SJCRH30 (cell line): ENCODE measurements around the gene HOXC13. TPM values are rescaled to one million over a fixed set of nuclear protein-coding genes. Genes with fewer than 3 reads are reported as not detected.

Source experiments
- DNase-seq, 2 experiments: peaks; one replicate each; pipeline ENCODE4 v3.0.0-alpha.2; 2015 to 2020
- H3K27ac ChIP-seq: fragments of 250-450 bp; sonication (Bioruptor Pico); 2 replicates; pipeline ENCODE4 v1.5.1; 2020; ENCODE audit warnings: mild to moderate bottlenecking, moderate library complexity
- H3K27me3 ChIP-seq: fragments of 250-450 bp; sonication (Bioruptor Pico); 2 replicates; pipeline ENCODE4 v1.5.1; 2020; ENCODE audit warnings: mild to moderate bottlenecking, moderate library complexity
- H3K36me3 ChIP-seq: fragments of 250-450 bp; sonication (Bioruptor Pico); 2 replicates; pipeline ENCODE4 v1.5.1; 2020; ENCODE audit warnings: mild to moderate bottlenecking, moderate library complexity
- H3K4me1 ChIP-seq: fragments of 250-450 bp; sonication (Bioruptor Pico); 2 replicates; pipeline ENCODE4 v1.5.1; 2020; ENCODE audit warnings: mild to moderate bottlenecking, moderate library complexity
- H3K4me3 ChIP-seq: fragments of 250-450 bp; sonication (Bioruptor Pico); 2 replicates; pipeline ENCODE4 v1.5.1; 2020; ENCODE audit warnings: mild to moderate bottlenecking, moderate library complexity
- H3K9me3 ChIP-seq: fragments of 250-450 bp; sonication (Bioruptor Pico); replicated peaks from 2 replicates; pipeline ENCODE4 v1.5.1; 2020; ENCODE audit warnings: mild to moderate bottlenecking, moderate library complexity
- total RNA-seq: library from RNA; depleted of rRNA; stranded (reverse); fragments of >200 nt; shearing (Covaris generic); gene quantifications from 2 replicates; pipeline ENCODE4 v1.2.3, GENCODE V29; 2014

The HOXC13 gene
- total RNA-seq, 1 experiment from 2014 or later = 2.4 TPM

DNA sequence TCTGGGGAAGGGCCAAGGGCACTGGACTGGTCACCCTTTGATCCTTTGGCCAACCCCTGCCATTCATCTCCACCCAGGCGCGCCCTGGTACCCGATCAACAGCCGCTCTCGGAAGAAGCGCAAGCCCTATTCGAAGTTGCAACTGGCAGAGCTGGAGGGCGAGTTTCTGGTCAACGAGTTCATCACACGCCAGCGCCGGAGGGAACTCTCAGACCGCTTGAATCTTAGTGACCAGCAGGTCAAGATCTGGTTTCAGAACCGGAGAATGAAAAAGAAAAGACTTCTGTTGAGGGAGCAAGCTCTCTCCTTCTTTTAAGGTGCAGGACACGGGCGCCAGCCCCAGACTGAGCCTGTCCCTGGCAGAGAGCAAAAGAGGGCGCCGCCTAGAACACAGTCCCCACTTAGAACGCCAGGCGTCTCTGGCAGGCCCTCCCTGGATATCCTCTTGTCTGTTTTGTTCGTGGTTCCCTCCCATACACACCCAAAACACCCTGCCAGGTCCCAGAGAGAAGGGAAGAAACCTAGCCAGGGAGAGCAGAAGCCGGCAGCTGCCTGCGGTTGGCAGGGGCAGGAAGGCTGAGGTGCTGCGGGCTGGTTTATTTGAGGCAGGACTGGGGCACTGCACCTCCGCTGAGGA is 17.7 kb downstream of the HOXC13 start:
- Histone ChIP-seq H3K9me3 (no peaks in the 10 kb centered on the region), H3K36me3 (no peaks in the 10 kb centered on the region), H3K27ac (no peak overlapping the region), H3K4me1 (no peaks in the 10 kb centered on the region), H3K4me3 (no peak overlapping the region), H3K27me3 (peaks cover 9% of the 10 kb centered on the region)
- DNase-seq = no peak

DNA sequence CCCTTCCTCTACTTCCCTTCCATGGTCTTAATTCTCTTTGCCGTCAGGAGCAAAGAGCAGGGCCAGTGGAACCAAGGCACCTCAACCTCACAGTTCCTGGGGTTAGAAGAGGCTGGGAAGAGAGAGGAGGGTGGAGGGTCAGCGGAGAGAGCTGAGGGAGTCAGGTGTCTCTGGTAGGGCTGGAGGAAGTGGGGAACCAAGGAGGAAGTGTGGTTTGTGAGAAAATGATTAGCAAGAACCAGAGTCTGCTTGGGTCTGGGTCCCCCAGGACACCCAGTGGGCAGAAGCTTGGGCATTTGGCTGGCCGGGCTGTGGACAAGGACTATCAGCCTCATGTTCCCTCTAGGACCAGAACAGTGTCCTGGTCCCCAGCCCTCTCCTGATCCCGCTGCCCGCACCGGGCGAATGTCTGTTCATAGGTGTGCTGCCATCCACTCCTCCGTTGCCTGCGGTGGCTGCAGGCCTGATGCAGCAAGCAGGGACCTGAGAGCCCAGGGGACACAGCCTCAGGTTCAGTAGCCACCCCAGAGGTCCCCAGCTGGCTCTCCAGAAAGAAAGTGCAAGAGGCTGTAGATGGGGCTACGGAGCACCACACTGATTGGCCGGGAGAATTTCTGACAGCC is 18.4 kb downstream of the HOXC13 start:
- no peak for DNase-seq
- H3K4me1 ChIP-seq = no peaks in the 10 kb centered on the region
- no peak overlapping the region for H3K27ac ChIP-seq
- no peaks in the 10 kb centered on the region for H3K36me3 ChIP-seq
- no peak overlapping the region for H3K4me3 ChIP-seq
- peaks cover 9% of the 10 kb centered on the region for H3K27me3 ChIP-seq
- no peaks in the 10 kb centered on the region for H3K9me3 ChIP-seq

DNA sequence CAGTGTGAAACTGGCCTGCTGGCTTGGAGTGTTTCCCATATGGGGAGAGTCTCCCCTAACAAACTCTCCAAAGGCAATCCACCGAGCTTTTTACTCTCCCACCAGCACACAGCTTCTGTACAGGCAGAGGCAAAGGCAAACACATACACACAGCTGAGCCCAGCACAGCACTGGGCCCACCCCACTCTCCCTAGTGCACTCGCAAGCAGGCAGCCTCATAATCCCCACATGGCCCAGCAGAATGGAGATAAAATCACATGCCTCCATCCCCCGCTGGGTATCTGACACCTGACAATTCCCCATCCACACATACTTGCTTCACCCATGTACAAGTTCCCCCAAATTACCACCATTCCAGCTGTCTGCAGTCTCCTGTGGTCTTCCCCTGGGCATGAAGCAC is 19.5 kb downstream of the HOXC13 start:
- DNase-seq = no peak
- Histone ChIP-seq H3K9me3 (no peaks in the 10 kb centered on the region), H3K4me1 (no peaks in the 10 kb centered on the region), H3K27ac (no peak overlapping the region), H3K4me3 (no peak overlapping the region), H3K36me3 (no peaks in the 10 kb centered on the region), H3K27me3 (peaks cover 3% of the 10 kb centered on the region; the same call in 1 of the 2 replicates)

DNA sequence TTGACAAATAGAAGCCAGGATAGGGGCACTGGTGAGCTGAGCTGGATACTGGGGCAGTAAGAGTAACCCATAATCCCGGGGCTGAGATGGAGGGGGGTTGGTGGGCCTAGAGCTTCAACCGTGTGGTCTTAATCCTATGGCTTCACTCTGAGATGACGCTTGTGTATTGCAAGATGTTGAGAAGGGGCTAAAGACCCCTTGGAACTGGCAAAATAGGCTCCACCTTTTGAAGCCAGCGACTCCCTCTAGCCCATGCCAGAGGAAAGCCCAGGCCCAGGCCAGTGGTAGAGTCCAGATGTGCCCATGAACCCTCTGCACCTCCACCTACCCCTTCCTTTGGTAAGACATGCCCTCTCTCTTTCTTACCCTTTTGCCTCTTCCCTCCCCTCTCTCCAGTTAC is 20.7 kb downstream of the HOXC13 start:
- no peak overlapping the region for H3K4me3 ChIP-seq
- H3K27me3 ChIP-seq = no peaks in the 10 kb centered on the region
- H3K4me1 ChIP-seq = no peaks in the 10 kb centered on the region
- no peak overlapping the region for H3K27ac ChIP-seq
- H3K36me3 ChIP-seq = no peaks in the 10 kb centered on the region
- no peaks in the 10 kb centered on the region for H3K9me3 ChIP-seq
- DNase-seq = no peak

DNA sequence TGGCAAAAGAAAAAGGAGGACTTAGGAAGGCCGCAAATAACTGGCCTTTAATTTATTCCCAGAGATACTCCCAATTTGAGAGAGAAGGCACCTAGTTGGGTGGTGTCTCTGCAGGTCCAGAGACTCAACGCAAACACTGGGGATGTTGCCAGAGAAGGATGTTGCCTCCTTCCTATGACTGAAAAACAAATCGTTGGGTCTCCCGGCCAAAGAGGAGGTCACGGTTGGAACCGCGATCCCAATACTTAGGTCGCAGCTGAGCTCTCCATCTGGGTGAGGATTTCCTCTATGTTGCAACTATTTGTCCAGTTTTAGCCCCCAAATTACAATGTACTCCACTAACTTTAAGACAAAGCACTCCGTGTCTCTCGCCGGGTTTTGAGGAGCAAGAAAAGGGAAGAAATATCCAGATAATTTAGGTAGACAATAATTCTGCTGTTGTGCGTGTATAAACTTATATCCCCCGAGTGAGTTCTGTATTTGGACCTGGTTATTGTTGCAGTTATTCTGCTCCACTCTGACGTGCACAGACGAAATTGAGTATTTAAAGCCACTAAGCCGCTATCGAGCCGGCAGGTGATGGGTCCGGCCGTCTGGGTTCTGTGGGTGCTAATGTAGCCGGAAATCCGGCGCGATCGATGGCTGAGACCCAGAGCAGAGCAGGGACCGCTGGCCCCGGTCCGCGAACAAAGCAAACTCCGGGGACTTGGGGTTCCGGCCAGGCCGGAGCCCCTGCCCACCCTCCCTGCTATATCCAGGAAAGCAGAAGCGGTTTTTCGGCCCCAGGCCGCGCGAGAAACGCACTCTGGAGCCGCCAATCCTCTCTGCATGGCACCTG is 21.8 kb downstream of the HOXC13 start:
- Histone ChIP-seq H3K4me1 (no peaks in the 10 kb centered on the region), H3K27ac (no peak overlapping the region), H3K4me3 (no peak overlapping the region), H3K9me3 (no peaks in the 10 kb centered on the region), H3K27me3 (no peaks in the 10 kb centered on the region), H3K36me3 (no peaks in the 10 kb centered on the region)
- DNase-seq = no peak

DNA sequence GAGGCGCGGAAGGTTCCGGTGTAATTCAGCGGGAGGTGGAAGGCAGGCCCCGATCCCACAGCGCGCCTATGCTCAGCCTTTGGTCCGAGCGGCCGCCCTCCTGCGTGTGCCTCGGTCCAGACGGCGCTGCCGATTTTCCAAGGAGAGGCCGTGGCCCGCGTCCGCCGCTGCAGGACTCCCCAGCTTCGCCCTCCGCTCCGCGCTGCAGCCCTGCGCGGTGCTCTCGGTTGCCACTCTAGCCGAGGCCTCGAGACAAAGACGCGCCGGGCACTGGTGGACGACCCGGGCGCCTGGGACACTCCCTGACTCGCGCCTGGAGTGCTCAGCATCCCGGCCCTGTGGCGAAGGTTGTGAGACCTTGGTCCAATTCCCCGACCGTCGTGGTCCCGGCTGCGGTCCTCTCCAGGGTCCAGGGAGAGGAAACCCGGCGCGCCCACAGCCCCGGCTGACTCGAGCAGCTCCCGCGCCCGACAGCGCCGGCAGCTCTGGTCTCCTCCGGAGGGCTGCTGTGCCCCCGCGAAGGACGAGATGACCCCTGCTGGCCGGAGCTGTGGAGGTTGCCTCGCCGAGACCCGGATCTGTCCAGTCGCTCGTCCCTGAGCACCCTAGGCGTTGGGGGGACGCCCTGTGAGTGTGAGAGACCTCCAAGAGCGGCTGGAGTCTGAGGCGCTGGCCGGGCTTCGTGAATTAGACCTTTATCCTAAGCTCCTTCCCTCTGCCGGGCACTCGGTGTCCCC is 22.6 kb downstream of the HOXC13 start:
- Histone ChIP-seq H3K9me3 (no peaks in the 10 kb centered on the region), H3K4me1 (no peaks in the 10 kb centered on the region), H3K27ac (no peak overlapping the region), H3K36me3 (no peaks in the 10 kb centered on the region), H3K4me3 (no peak overlapping the region), H3K27me3 (no peaks in the 10 kb centered on the region)
- no peak for DNase-seq

DNA sequence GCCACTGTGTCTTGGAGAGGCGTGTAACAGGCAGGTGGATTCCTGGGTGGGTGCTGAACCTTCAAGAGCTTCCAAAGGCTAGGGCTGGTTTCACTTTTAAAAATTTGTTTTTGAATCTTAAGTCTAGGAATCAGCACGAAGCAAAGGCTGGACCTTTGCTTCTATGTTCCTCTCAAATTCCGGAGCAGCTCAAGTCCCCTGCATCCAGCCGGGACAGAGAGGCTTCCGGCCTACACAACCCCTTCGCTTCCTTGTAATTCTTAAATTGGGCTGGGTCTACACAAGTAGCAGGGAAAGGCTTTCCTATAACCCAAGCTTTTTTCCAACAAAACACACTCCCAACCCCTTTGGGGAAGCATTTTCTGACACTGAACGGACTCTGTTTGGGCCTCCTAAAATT is 24.4 kb downstream of the HOXC13 start:
- Histone ChIP-seq H3K4me1 (no peaks in the 10 kb centered on the region), H3K27me3 (no peaks in the 10 kb centered on the region), H3K27ac (no peak overlapping the region), H3K9me3 (no peaks in the 10 kb centered on the region), H3K4me3 (no peak overlapping the region), H3K36me3 (no peaks in the 10 kb centered on the region)
- DNase-seq = no peak

DNA sequence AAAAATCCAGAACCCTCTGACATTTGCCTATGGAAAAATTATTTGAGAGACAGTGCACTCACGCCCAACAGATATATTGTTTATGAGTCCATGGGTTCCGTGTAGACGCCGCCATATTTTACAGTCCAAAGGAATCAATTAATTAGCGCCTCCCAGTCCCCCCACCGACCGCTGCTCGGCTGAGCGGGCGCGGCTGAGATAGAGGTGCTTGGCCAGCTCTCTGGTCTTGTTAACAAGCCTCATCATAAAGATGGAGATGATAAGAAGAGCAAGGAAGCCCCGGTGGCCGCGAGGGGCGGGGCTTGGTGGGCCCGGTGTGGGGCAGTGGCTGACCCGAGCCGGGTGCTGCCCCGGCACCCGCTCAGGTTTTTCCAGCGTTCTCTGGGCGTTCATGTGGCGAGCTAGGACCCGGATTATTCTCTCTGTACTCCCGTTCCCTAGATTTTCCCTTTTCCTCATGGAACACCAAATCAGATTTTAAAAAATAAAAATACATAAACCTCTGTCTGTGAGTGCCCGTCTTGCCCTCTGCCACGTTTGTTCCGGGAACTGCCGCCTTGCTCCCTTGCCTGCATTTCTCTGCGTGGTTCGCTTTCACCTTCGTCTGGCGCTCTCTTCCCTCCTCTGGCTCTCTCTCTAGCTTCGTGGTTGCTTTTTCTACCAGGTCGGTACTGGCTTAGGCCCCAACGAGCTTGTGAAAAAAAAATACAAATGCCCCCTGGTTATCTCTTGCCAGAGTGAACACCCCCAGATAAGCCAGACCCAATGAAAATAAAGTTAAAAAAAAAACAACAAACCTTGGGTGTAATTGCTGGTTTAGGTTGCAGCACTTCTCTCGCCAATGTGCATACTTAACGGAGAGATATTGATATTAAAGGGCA is 25.0 kb downstream of the HOXC13 start:
- Histone ChIP-seq H3K27me3 (0 out of 2 replicates have a peak, but pooled peaks cover 3% of the 10 kb centered on the region), H3K27ac (no peak overlapping the region)
- no peak for DNase-seq

DNA sequence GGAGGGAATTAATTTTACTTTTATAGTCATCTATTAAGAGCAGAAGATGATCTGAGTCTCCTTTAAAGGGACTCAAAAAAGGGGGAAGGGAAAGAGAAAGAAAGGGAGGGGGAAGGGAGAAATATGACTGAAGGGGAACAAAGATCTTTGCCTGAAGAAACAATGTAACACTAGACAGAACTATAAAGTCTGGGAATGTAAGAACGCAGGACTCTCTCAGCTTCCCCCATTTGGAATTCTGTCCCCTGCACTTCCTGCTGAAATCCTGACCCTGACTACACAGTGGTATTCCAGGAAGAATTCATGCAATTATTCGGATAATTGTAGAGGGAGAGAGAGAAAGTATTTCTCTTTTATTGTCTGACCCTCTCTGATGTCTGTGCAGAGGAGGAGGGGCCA is 25.7 kb downstream of the HOXC13 start:
- no peak overlapping the region for H3K27ac ChIP-seq
- H3K4me3 ChIP-seq = no peak overlapping the region
- H3K4me1 ChIP-seq = no peaks in the 10 kb centered on the region
- H3K27me3 ChIP-seq = 0 out of 2 replicates have a peak, but pooled peaks cover 3% of the 10 kb centered on the region
- no peak for DNase-seq
- no peaks in the 10 kb centered on the region for H3K36me3 ChIP-seq
- H3K9me3 ChIP-seq = no peaks in the 10 kb centered on the region

More for the DNA sequence above, 25.0 kb downstream of the HOXC13 start:
- H3K4me1 ChIP-seq = no peaks in the 10 kb centered on the region
- H3K9me3 ChIP-seq = no peaks in the 10 kb centered on the region
- H3K36me3 ChIP-seq = no peaks in the 10 kb centered on the region
- H3K4me3 ChIP-seq = no peak overlapping the region

DNA sequence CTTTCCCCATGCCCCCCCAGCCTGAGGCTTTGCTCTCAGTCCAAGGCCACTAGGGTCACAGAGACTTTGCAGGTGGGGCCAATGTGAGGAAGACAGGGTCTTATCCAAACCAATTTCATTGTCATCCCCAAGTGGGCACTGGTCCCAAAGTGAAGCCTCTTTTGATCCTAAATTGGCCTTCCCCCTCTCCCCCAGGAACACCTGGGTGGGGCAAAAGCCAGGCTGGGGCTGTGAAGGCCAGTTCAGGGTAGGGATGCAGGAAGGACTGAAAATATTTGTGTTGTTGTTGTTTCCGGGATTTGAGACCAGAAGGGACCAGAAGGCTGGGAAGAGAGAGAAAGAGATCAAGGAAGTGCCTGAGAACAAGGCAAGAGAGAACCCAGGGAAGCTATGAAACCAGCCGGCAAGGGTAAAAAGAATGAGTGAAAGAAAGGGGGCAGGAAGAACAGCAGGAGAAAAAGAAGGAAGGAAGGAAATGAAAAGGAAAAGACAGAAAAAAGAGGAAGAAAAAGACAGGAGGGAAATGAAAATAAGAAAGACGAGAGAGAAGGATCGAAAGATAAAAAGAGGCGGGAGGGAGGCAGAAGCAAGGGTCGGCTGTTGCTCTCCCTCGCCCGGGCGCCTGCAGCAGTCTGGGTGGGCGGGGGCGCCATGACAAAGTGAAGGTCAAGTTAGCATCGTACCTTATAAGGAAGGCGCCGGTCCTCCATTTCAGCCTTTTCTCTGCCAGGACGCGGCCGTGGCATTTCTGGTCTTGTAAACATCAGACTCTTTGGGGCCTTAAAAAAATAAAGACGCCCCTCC is 26.9 kb downstream of the HOXC13 start:
- Histone ChIP-seq H3K27me3 (peaks cover 3% of the 10 kb centered on the region; the same call in 1 of the 2 replicates), H3K4me3 (no peak overlapping the region)
- no peak for DNase-seq

DNA sequence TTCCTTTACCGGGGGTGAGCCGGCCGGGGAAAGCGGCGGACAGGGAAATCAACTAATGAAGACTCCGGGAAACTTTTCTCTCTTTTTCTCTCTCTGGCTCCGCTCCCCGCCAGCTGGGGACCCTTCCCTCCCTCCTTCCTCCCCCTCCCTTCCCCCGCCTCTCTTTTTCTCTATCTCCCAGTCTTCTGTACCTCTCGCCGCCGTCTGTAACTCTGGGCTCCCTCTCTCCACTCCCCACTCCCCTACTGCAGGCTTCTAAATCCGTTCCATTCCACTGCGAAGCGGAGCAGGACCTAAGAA is 27.4 kb downstream of the HOXC13 start:
- DNase-seq = no peak
- Histone ChIP-seq H3K36me3 (no peaks in the 10 kb centered on the region), H3K4me1 (no peaks in the 10 kb centered on the region), H3K27ac (no peak overlapping the region), H3K9me3 (no peaks in the 10 kb centered on the region), H3K4me3 (no peak overlapping the region), H3K27me3 (peaks cover 3% of the 10 kb centered on the region; the same call in 1 of the 2 replicates)

More for the DNA sequence above, 26.9 kb downstream of the HOXC13 start:
- no peaks in the 10 kb centered on the region for H3K4me1 ChIP-seq
- no peaks in the 10 kb centered on the region for H3K9me3 ChIP-seq
- no peak overlapping the region for H3K27ac ChIP-seq
- H3K36me3 ChIP-seq = no peaks in the 10 kb centered on the region

DNA sequence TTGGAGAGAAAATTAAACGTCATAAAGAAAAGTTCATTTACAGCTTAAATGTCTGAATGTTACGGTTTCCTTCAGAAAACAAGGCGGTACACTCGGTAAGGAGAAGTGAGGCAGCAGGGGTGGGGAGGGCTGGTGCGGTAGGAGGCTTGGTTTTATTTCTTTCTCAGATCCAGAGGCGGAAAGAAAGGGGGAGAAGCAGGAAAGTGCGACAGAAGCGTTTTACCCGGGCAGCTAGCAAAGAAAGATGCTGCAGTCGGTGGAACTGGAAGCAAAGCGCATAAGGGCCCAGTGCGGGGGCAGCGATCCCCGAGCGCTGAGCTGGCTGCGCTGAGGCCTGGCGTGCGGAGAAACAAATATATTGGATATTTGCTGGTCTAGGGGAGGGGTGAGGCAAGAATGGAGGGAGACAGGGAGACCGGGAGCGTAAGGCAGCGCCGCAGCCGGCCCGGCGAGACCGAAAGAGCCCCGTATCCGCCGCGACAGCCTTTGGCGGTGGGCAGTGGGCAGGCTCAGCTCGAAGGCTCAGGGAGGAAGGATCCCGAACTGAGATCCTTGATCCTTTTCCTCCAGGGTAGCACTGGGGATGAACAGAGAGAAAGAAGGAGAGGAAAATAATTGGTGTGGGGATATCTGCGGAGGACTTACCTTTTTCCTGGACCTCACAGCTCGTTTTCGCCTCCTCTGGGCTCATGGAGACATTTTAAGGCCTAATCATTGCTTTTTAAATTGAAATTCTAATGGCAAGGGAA is 27.9 kb downstream of the HOXC13 start:
- Histone ChIP-seq H3K27ac (no peak overlapping the region), H3K4me3 (no peak overlapping the region), H3K36me3 (no peaks in the 10 kb centered on the region), H3K4me1 (no peaks in the 10 kb centered on the region), H3K9me3 (no peaks in the 10 kb centered on the region), H3K27me3 (peaks cover 3% of the 10 kb centered on the region; the same call in 1 of the 2 replicates)
- DNase-seq = no peak

DNA sequence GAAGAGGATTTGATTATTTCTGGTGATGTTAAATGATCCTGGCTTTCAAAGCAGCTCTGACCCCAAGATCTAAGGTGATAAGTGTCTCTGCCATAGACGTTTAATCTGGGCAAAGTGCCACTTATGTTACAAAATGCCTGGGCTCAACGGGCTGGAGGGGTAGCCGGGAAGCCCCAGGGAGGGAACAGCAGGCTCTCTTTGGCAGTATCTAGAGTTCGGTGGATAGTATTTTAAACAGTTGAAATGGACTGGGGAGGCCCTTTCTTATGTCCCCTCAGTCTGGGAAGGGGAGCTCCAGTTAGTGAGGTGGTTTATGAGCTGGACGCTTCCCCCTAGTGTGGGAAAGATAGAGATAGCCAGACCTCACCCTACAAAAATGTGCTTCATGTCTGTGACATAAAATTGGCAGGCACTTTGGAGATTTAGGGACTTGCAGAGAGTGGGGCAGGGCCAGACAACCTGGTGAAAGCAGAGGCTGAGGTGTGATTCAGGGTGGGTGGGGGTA is 28.8 kb downstream of the HOXC13 start:
- H3K27ac ChIP-seq = no peak overlapping the region
- H3K9me3 ChIP-seq = no peaks in the 10 kb centered on the region
- DNase-seq = no peak
- H3K4me1 ChIP-seq = no peaks in the 10 kb centered on the region
- H3K36me3 ChIP-seq = no peaks in the 10 kb centered on the region
- peaks cover 3% of the 10 kb centered on the region; the same call in 1 of the 2 replicates for H3K27me3 ChIP-seq
- no peak overlapping the region for H3K4me3 ChIP-seq
